GM10266 (cell line): ENCODE data around the gene DUSP6.

Experiments
- DNase-seq: peaks from one replicate; pipeline ENCODE4 v3.0.0; 2012; ENCODE audit errors: extremely low spot score
- CTCF ChIP-seq: IDR thresholded peaks from 2 replicates; pipeline ENCODE4 v1.5.1; 2012; ENCODE audit warnings: mild to moderate bottlenecking, low read depth; ENCODE audit not compliant: control insufficient read depth, insufficient read depth; ENCODE audit errors: missing control alignments

Gene DUSP6

DNA sequence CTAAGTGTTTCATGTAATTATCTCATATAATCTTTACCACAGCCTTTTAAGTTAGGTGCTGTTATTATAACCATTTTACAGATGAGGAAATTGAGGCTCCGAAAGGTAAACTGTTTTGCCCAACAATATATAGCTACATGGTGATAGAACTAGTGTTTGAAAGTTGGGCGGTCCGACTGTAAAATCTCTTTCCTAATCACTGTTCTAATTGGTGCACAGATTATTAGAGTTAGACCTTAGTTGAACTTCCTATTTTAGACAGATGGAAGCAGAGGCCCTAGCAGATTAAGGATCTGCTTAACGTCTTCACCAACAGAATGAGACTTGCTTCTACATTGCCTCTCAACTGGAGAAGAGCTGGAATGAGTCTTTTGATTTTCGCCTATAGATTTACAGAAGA lies 30.0 kb upstream of the DUSP6 start:
- no peak for TF ChIP-seq CTCF
- DNase-seq: no peak

- no peak for DNase-seq
- no peak for TF ChIP-seq CTCF
Observed at GRCh38 chr12:89379839-89380467, 27.7 kb upstream of the DUSP6 start.

GRCh38 chr12:89379148-89379838 lies 27.0 kb upstream of the DUSP6 start:
- no peak for TF ChIP-seq CTCF

DNA sequence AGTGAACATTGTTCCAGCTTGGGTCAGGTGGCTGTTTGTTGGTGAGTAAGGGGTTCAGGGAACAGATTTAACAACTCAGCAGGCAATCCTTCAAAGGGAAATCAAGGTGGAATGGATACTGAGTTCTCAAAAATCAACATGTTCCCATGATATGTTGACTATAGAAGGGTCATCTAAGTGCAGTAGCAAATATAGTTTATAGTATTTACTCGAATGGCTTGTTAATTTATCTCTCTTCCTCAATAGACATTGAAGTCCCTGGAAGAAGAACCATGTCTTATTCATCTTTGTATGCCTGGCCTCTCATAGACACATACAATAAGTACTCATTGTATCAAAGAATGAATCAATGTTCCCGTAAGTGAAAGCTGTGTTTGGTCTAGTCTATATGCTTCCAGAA lies 24.5 kb upstream of the DUSP6 start:
- DNase-seq: no peak
- TF ChIP-seq CTCF: no peak

More at GRCh38 chr12:89379148-89379838, 27.0 kb upstream of the DUSP6 start:
- DNase-seq: no peak

DNA sequence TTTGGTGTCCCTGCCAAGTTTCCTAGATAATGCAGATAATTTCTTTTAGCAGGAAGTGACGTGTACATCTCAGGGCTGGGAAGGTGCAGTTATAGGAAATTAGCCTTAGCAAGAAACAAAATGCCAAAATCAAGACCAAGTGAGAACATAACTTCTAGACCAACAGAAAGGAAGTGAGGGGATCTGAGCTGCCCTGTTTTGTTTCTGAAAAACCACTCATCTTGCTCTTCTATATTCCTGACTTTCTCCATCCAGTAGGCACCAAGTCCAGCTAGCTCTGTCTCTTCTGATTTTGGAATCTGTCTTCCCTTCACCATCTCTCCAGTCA lies 23.9 kb upstream of the DUSP6 start:
- TF ChIP-seq CTCF: no peak
- DNase-seq: no peak

DNA sequence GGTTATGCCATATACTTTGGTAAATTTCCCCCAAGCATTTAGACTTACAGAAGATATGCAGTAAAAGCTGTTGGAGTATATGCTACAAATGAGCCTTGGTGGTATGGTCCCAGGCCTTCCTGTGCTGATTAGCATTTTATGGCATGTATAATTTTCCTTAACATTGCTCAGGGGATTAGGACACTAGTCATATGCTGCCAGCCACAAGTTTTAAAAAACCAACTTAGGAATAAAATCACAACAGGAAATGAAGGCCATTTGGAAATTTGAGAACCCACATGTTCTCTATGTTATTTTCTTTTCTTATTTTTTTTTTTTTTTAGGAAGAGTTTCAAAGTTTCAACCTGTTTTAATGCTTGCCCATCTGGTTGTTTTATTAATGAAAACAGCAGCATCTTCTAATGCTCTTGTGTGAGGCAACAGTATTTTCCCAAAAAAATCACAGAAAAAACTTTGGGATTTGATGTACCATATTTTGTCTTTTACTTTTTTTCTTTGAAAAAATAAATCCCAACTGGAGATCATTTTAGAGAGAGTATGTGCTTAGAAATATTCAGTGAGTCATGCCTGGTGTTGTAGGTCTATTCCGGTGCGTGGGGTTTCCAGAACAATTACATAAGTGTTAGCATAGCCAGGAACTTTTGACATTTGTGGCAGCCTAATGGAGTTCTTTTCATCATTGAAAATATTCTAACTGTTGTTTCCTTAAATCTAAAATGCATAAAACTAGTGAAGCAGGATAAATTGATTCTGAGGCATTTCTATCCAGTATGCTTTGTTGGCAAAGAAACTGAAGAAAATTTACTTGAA lies 21.7 kb upstream of the DUSP6 start:
- no peak for TF ChIP-seq CTCF
- no peak for DNase-seq

GRCh38 chr12:89372584-89373370 lies 20.5 kb upstream of the DUSP6 start:
- no peak for DNase-seq
- TF ChIP-seq CTCF: no peak
